GM18870 (cell line): ENCODE data around the gene CAMK1D.
"Not testable (repeated sequence)": the region's sequence is repeated elsewhere in the genome, so short reads cannot be mapped to it uniquely, and the experiment has no call there.

Experiments used
- ATAC-seq: cut with Tn5 transposase; IDR thresholded peaks from one replicate; pipeline ENCODE4 v1.9.1; 2021; ENCODE audit warnings: moderate library complexity; ENCODE audit not compliant: unreplicated experiment

Gene CAMK1D

DNA sequence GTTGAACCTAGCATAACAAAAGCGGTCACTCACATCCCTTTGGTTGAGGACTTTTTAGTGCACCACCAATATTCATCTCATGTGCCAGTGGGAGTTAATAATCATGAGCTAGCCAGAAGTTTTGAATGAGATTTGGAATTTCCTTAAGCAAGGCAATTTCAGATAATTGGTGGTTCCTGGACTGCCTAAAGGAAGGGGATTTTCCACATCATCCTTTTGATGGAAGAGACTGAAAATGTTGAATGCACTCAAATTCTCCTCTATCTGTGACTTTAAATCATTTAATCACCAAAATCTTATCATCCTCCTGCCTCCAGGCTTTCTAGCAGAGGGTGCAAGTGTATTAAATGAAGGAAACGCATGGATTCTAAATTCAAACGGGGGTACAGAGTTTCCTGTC, 391.5 kb downstream of the CAMK1D start:
- ATAC-seq = no peak

GRCh38 chr10:12741360-12741804, 392.0 kb downstream of the CAMK1D start:
- ATAC-seq = no peak

DNA sequence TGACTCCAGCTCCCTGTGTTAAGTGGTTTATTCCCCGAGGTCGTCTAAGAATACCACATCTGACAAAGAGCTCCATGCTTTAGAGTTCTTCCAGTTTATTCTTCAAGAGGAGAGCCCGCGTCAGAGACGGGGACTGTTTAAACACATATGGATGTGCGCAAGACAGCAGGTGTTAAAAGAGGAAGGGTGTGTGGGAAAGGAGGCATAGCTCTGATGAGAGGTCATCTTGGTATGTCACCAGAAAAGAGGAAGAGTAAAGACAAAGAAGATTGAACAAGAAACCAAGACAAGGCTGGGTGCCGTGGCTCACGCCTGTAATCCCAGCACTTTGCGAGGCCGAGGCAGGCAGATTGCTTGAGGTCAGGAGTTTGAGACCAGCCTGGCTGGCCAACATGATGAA, 393.4 kb downstream of the CAMK1D start:
- ATAC-seq = no peak

GRCh38 chr10:12743466-12743865, 394.1 kb downstream of the CAMK1D start:
- ATAC-seq = not testable (repeated sequence)

- no peak for ATAC-seq
Observed at GRCh38 chr10:12743941-12744340, 394.6 kb downstream of the CAMK1D start.

DNA sequence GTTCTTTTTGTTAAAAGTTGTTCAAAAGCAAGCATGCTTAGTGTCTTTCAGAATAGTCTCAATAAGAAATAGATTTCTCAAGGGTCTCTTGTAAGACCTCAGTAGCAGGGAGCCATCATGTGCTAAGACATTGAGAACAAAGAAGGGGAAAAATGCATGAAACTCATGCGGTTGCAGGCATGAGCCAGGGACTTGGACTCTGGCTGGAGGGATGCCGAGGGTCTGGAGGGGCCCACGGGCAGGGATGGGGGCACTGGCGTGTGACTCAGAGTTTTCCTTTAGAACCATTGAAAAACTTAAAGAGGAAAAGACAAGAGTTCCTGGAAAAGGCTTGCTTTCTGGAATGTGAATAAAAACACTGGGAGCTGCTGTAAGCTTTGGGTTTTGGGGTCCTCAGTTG, 398.8 kb downstream of the CAMK1D start:
- no peak for ATAC-seq

DNA sequence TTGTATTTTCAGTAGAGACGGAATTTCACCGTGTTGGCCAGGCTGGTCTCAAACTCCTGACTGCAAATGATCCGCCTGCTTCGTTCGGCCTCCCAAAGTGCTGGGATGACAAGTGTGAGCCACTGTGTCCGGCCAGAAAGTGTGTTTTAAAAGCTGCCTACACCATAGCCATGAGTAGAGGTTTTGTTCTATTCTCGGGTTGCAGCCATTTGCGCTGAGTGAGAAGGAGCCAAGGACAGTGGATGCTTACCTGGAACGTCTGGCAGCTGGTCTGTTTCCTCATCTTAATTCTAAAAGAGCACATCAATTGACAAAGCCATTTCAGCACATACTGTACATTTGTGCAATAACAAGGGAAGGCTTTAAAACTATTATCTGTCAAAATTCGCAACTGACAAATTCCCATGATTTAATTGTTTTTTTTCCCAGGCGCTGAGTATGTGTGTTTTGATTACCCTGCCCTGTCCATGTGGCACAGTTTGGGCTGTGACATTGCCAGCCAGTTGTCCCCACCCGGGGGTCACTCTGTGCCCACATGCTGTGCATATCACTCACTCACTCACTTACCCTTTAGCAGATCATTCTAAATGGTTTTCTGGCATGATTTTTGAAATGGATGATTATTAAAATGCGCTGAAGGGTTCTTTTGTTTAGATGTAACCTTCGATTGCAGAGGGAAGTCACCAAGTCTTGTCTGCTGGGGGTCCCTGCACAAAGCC, 400.6 kb downstream of the CAMK1D start:
- ATAC-seq = no peak

GRCh38 chr10:12750526-12751201, 401.3 kb downstream of the CAMK1D start:
- no peak for ATAC-seq

DNA sequence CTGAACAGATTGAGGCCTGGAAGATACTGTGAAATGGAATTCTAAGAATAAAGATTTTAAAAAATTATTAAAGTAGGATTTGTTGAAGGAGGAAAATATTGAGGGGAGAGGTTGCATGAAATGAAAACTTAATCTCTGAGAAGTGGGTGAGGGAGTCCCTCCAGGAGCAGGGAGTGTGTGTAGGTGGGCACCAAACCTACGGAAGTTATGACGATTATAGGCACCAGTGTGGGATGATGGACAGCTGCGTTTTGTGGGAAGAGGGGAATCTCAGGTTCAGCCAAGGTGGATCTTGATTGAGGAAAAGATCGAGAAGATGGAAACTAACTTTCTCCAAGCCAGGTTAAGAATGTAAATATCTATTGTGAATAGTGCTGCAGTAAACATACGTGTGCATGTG, 405.7 kb downstream of the CAMK1D start:
- no peak for ATAC-seq

DNA sequence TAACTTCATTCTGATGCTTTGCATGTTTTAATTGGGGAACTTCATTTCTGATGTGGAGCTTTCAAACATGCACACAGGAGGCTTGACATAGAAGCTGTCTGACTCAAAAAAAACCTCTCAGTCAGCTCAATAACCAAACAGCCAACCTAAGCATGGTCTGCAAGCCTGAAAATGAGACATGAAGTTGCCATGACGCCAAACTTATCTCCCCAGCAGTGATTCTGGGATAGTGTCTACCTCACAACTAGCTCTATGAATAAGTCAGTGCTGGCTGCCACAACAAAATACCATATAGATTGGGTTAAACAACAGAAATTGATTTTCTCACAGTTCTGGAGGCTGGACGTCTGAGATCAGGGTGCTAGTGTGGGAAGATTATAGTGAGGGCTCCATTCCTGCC, 408.0 kb downstream of the CAMK1D start:
- ATAC-seq = no peak

DNA sequence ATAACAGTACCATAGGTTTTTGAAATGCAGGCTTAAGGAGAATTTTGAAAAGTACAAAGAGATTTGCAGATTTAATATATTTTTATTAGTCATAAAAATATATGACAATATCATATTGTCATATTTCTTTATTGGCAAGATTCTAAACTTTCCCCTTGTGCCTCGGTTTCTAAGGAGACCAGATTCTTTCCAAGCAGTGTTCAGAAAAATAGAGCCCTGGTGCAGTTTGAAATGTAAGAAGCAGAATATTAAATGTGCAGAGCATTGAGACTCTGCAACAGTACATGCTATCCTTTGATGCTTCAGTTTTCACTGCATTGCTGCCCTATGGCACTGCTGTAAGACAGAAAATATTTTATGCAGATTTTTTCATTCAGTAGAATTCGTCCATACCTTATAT, 408.9 kb downstream of the CAMK1D start:
- no peak for ATAC-seq

GRCh38 chr10:12766223-12766622, 416.9 kb downstream of the CAMK1D start:
- ATAC-seq = no peak

DNA sequence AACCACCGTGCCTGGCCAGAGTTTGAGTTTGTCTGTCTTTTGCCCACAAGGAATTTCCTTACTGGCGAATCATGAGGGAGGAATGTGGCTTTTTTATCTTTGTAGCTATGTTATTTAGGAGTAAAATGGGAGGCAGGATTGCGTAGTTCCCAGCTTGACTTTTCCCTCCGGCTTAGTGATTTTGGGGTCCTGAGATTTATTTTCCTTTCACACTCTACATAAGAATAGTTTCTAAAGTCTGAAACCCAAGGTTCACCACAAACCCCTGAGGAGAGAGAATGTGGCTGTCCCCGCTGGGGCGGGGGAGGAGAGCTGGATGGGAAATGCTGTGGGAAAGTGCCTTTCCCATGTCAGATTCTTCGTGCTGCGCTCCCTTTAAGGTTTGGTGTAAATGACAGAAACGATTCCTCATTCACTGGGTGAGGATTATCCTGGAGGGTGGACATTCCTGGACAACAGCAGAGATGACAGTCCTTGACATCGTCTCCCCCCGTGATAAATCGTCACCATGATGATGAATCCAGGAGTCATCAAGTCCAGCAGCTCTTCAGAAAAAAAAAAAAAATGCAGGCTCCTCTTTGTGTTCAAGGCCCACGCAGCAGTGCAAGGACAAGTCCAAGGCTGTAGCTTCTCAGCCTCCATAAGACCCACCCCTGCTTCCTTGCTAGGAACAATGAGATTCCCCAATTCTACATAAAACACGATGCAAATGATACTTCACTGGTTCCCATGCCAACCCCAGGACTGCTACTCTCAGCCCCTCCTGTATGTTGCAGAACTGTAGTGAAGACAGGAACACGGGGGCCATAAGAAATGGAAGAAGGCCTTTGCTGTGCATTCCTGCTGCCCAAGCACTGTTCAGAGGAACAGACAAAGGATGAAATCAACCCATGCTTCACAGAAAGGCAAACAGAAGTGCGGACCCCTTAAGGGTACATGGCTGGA, 419.1 kb downstream of the CAMK1D start:
- no peak for ATAC-seq

DNA sequence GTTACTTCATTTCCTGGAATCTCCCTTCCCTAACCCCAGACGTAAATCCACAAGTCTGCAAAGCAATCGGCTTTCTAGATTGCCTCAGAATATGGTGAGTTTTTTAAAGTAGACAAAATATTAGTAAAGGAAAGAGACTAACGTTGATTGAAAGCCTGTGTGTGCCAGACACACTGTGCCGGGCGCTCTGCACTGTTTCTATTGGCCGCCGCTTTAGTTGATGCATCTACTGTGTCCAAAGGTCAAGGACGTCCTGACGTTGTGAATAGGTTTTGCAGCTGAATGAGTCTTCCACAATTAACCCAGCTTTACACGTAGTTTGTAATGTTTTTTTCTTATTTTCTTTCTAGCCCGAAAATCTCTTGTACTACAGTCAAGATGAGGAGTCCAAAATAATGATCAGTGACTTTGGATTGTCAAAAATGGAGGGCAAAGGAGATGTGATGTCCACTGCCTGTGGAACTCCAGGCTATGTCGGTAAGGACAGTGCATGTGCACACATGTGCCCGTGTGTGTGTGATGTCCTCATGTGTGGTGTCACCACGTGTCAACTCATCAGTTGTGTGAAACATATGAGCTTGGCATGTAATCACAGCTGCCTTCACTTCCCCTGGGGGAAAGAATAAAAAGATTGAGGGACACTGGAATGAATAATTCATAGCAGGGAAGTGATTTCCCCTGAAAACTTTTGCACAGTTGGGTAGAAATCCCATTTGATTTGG, 420.1 kb downstream of the CAMK1D start:
- no peak for ATAC-seq

- ATAC-seq = no peak
Observed at GRCh38 chr10:12771981-12772760, 422.8 kb downstream of the CAMK1D start.

GRCh38 chr10:12772797-12773587, 423.6 kb downstream of the CAMK1D start:
- no peak for ATAC-seq

- ATAC-seq = no peak
Observed at GRCh38 chr10:12774204-12774894, 425.0 kb downstream of the CAMK1D start.

DNA sequence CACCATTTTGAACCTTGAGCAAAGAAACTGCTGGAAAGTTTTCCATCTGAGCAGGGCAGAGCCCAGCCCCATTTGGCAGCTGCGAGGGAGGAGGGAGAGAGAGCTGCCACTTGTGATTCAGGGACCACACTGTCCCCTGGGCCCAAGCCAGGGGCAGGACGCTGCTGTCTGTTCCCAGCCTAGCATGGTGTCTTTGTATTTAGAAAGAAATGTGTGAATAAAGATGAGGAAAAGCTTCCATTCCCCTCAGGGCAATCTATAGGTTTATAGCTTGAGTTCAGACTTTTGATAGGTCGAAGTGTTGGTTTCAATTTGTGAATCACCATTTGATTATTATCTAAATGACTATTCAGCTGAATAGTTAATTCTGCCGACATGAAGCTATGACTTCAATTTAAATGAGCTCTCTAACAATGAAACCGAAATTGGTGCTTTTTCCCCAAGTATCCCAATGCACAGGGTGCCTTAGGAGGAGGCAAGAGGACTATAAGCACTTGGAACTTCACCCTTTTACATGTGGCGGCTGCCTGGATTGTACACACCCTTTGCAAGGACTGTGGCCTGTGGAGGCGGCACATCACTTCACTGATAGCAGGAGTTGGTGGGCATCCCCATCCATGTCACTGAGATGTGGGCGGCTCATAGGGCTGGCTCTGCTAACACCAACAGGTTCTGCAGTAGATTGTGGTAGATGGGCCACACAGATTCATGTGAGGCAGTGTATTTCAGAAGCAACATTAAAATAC, 428.7 kb downstream of the CAMK1D start:
- no peak for ATAC-seq
